ENCODE results near the gene DPP10.

- TF ChIP-seq CTCF (IDR thresholded peaks at IDR 0.05) (no peak), POLR2AphosphoS5 (IDR thresholded peaks at IDR 0.05) (no peak), POLR2A (IDR thresholded peaks at IDR 0.05) (no peak)
Observed at GRCh38 chr2:115374981-115375380, 932.5 kb downstream of the DPP10 start.
